AG09319 (cell line): Measurements from ENCODE around the gene PTPRC.

Experiments used
- DNase-seq: peaks from one replicate; pipeline ENCODE4 v3.0.0-alpha.2; 2010; ENCODE audit warnings: low read depth; ENCODE audit errors: extremely low read depth
- TF ChIP-seq, protein P1 (sequence below): IDR thresholded peaks from 2 replicates; pipeline ENCODE4 v1.5.1; 2011; ENCODE audit warnings: low read depth, mild to moderate bottlenecking, inconsistent platforms, low read length, moderate library complexity

Gene PTPRC

DNA sequence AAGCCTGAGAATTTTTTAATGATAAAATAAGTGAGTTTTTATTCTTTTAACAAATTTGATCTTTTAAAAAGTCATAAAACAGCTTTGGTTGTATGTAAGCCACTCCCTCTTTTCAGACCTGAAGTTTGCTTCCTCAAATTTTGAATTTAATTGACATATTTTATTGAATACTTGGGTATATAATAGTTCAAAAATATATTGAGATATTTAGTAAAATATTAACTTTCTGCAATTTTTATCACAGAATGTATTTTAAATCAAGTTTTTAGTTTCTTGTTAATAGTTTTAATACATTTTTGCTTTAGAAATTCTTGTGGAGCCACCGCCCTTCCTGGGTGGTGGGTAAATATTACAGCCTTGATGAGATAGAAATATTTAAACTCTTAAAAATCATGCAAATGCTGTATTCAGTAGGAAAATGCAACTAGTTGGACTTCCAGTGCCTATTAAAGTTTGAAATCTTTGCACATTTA, 867 bp downstream of the PTPRC start:
- no peak for DNase-seq
- TF ChIP-seq, protein P1, sequence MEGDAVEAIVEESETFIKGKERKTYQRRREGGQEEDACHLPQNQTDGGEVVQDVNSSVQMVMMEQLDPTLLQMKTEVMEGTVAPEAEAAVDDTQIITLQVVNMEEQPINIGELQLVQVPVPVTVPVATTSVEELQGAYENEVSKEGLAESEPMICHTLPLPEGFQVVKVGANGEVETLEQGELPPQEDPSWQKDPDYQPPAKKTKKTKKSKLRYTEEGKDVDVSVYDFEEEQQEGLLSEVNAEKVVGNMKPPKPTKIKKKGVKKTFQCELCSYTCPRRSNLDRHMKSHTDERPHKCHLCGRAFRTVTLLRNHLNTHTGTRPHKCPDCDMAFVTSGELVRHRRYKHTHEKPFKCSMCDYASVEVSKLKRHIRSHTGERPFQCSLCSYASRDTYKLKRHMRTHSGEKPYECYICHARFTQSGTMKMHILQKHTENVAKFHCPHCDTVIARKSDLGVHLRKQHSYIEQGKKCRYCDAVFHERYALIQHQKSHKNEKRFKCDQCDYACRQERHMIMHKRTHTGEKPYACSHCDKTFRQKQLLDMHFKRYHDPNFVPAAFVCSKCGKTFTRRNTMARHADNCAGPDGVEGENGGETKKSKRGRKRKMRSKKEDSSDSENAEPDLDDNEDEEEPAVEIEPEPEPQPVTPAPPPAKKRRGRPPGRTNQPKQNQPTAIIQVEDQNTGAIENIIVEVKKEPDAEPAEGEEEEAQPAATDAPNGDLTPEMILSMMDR = no peak

DNA sequence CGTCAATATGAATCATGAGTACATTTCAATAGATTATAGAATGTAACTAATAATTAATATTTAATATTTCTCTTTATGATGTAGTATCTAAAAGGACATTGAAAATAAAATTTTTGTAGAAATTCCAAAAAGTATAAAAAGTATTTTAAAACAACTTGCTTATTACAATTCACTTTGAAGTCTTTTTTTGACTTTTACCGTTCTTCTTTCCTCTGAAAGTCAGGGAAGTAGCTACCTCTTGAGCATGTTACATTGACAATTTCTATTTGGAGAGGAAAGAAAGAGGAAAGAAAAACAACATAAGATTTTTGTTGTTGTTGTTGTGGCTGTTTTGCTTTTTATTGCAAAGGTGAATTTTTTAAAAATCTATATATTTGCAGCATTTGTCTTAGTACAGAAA, 1.3 kb downstream of the PTPRC start:
- TF ChIP-seq, protein P1 = no peak
- no peak for DNase-seq

DNA sequence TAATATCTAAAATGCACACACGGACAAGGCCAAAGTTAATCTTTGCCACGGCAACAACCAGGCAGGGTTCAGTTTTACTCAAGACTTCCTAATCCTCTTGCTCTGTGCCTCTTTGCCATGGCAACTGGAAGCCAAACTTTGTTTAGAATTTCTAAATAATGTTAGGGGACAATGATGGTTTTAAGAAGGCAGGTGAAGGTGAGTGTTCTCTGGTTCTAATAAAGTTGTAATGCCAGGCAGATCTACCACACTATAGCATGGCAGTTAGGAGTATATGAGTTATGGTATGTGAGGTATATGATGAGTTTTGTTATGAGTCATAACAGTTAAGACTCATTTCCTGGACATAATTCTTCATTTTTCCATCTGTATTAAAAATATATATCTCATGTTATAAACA, 2.7 kb downstream of the PTPRC start:
- TF ChIP-seq, protein P1 = no peak
- no peak for DNase-seq

DNA sequence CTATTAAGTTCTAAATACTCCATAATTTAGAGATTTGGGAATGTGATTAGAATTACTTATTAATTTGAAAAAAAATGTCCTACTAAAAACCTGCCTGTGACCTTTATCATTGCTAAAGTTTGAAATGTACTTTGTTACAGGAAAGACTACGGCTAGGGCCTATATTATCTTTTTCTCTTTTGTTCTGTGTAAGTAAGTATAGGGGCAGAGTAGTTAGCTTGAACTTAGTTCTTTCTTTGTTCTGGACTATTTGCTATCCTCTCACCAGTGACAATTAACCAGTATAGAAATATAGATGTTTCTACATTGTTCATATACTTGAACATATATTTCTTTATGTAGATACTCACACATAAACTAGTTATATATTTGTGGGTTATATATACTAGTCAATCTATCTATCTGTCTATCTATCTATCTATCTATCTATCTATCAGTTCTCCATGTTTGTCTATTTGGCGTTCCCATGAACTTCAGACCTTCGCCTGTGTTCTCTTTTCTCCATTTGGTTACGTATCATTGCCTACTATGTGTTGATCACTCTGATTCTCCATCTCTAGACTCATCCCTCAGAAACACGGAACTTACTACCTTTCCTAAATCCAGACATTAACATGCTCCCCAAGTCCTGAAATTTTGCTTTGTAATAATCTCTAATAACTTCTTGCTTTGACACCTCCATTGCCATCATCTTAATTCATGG, 3.3 kb downstream of the PTPRC start:
- TF ChIP-seq, protein P1 = no peak
- no peak for DNase-seq

DNA sequence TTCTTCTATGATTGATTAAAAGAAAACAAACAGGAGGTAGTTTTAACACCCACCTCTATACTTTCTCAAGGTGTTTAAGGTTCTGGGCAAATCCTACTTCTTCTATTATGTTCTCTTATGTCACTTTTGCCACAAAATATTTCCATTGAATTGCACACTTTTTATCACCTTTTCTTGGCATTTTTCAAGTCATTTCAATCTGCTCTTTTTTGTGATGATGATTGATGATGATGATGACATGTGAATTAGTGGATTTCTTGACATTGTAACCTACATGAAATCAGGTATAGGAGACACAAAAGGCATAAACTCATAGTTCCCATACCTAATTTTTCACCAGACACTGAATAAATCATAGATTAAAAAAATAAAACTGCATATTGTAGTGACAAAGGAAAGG, 4.1 kb downstream of the PTPRC start:
- no peak for DNase-seq
- TF ChIP-seq, protein P1 = no peak

DNA sequence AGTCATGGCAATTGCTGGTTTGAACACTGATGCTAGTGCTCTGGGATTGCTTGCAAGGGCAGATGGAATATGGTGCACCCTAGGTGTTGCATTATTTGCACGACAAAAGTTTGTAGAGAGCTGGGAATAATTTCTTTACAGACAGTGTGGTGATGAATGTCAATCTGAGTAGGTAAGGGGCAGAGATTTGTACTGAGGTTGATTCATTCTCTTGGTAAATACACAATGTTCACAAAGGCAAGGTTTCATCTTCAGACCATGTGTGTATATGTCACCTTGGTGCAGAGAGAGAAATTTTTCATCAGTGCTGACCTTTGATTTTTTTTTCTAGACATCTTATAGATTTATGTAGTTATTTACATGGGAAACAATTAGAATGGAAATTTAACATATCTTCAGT, 5.0 kb downstream of the PTPRC start:
- DNase-seq = no peak

DNA sequence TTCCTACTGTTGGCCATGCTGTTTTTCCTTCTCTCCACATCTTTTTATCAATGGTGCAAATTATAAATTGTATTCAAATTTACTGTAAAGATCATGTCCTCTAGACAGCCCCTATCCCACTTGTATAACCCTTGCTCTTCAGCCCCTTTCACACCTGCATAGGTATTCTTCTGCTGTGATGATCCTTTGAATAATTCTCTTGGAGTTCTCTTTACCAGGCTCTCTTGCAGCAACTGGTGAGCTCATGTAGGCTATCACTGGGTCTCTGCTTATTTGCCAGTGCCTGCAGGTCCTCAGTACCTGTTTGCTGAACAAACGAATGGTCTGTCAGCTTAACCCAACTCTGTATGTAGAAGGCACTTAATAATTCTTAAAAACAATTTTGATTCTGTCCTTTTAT, 8.2 kb downstream of the PTPRC start:
- DNase-seq = no peak
- TF ChIP-seq, protein P1 = no peak

More for the DNA sequence above, 5.0 kb downstream of the PTPRC start:
- TF ChIP-seq, protein P1 = no peak
